Measurements from ENCODE around the gene SIRT3.
"Not testable (repeated sequence)": the region's sequence is repeated elsewhere in the genome, so short reads cannot be mapped to it uniquely, and the experiment has no call there.

Gene SIRT3

DNA sequence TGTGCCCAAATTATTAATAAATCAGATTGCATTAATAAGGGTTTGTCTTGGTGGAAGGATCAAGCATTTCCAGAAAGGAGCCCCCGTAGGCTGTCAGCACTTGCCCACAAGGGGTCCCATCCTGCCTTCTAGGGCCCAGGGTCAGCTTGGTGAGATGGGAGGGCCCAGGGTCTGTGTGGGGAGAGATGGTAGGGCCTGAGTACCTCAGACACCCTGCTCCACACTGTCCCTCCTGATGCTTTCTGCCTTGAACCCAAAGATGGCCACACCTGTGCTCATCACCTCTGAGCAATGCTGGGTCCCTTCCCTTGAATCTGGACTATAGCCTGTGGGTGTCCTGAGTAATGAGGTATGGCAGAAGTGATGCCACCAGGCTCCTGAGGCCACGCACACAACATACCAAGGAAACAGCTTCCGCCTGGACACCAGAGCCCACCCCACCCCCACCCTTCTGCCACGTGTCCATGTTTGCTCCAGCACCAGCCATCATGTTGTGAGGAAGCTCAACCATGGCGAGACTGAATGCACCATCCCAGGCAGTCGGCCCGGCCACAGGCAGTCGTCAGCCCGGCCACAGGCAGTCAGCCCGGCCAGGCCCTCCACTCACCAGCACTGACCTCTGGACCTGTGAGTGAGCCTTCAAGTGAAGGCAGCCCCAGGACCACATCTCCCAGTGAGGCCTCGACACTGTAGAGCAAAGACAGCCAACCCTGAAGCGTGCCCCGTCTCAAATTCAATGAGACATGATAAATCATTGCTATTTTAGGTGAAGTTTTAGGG, 35.7 kb downstream of the SIRT3 start:
- peak; percentile 52 for DNase-seq

DNA sequence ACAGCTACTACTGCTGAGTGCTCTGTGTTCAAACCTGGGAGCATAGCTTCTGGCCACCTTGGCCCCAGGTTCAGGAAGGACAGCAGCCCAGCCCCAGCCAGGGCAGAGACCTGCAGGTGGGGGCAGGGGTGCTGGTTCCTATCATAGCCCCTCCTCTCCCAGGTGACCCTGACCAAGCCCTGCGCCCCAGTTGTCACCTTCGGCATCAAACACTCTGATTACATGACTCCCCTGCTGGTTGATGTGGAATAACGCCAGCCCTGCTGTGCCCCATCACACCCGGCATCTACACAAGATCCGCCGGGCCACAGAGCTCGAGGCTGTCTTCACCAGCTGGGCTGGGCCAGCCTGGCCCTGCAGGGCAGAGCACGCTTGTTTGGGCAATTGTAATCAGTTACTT, 36.4 kb downstream of the SIRT3 start:
- DNase-seq: peak; percentile 50

DNA sequence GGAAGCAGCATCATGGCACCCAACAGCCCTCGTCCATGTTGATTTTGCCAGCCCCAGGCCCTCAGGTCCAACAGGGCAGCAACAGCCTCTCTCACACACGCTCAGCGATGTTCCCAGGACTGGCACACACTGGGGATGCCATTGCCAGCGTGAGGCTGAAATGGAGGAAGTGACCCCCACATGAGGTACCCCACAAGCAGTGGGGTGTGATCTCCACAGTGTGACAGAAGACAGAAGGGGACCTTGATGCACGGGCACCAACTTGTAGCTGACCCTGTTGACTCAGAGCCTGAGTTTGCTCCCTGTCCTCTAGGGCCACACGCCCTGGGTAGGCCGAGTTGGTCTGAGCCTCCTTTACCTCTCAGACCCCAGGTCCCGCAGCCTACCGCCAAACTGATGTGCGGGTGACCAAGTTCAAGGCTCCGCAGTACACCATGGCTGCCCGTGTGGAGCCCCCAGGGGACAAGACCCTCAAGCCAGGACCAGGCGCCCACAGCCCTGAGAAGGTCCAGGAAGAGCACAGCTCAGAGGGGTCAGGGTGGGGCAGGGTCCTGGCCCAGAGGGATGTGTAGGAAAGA, 37.0 kb downstream of the SIRT3 start:
- DNase-seq: peak; percentile 50

DNA sequence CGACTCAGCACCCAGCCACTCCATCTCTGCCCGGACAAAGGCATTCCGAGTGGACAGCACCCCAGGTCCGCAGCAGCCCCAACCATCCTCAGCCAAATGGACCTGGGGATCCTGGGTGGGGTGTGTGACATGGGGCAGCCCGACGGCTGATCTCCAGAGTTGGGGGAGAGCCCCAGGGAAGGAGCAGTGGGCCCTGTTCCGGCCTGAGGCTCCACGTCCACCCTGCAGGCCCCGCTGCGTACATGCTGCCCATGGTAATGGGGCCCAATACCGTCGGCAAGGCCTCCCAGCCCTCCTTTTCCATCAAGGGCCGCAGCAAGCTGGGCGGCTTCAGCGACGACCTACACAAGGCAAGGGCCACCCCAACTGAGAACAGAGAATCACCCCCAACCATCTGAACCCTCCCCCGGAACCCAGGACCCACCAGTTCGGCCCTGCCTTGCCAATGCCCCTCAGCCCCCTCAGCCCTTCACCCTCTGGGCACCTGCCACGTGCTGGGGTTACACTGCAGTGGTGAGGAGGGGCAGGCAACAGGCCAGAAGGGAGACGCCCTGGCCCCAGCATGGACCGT, 37.8 kb downstream of the SIRT3 start:
- no peak for DNase-seq

DNA sequence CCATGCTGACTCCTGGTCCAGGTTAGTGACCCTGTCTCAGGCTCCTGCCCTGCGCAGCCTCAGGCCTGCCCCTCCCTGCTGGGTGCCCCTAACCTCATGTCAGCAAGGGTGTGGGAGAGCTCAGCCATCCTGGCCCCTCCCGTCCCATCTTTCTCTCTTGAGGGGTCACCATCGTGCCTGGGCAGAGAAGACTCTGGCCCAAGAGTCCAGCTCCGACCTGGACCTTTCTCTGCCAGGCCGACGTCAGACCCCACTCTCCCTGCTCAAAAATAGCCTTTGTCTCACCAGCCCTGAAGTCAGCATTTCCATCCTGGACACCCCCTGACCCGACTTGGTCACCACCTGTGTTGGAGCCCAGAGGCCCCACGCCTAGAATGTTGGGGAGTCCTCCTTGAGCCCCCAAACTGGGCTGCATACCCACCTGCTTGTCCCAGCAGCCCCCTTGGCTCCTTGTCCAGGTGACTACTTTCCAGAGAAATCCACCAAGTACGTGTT, 38.4 kb downstream of the SIRT3 start:
- DNase-seq: peak; percentile 50

DNA sequence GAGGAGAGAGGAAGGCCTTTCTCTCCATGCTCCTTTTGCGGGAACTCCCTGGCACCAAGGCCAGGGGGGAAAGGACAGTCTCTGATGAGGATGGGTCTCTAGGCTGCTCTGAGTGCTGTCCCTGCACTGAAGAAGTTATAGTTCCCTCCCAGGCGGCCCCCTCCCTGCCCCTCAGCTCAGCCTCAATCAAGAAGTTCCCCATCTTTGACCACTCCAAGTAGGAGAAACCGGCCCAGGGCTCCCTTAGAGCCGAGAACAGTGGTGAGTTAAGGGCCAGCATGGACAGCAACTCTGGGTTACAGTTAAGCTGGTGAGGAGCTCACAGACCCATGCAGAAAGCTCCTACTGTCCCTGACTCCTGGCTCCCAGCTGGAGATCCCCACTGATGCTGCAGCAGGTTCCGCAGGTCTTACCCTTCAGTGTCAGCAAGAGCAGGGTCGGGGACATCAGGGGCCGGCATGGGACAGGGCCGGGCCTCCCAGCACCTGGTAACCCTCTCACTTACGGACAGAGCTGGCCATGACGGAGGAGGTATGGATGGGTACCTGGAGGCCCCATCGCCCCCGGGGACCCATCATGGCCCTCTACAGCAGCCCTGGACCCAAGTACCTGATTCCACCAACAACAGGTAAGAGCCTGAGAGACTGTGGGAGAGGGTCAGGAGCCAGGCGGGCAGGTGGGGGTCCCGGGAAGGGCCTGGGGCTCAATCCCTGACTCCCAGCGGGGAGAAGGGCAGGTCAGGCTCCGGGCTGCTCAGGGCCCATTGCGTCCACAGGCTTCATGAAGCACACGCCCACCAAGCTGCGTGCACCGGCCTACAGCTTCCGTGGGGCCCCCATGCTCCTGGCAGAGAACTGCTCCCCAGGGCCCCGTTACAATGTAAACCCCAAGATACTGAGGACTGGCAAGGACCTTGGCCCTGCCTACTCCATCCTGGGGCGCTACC, 39.1 kb downstream of the SIRT3 start:
- DNase-seq: peak; percentile 54

DNA sequence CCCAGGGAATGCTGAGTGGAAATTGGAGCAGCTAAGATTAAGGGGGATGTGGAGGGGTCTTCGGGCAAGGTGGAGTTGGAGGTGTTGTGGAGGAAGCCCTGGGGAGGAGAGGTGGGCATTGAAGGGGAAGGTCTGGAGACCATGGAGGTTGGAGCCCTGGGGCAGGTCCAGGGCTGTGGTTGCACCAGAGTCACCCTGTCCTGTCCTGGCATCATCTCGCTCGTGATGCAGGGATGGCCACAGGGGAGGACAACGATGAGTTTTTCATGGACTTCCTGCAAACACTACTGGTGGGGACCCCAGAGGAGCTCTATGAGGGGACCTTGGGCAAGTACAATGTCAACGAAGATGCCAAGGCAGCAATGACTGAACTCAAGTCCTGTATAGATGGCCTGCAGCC, 42.7 kb downstream of the SIRT3 start:
- DNase-seq: peak; percentile 55

DNA sequence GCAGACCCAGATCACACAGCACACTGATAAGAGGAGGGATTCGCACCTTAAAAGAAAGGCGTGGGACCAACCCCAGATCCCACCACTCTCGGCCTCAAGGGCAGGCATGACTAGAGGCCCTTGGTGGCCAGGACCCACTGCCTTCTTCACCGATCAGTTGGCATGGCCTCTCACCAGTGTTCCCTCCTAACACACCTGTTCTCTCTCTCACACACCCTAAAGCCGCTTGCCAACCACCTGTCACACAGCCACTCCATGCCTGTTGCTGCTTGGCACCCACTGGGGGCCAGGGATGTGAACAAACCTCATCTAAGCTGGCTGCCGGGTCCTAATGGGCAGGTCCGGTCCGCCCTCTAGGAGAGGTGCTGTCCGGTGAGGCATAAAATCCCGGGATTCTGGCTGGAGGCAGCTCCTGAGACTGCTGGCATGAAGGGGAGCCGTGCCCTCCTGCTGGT, 43.4 kb downstream of the SIRT3 start, which contains the start of gene SCGB1C1:
Gene SCGB1C1, plus strand, starts transcription at position 405 of the 455 bp plus-strand sequence. Its CDS starts 22 bp downstream, at position 427.
- not testable (repeated sequence) for DNase-seq

DNA sequence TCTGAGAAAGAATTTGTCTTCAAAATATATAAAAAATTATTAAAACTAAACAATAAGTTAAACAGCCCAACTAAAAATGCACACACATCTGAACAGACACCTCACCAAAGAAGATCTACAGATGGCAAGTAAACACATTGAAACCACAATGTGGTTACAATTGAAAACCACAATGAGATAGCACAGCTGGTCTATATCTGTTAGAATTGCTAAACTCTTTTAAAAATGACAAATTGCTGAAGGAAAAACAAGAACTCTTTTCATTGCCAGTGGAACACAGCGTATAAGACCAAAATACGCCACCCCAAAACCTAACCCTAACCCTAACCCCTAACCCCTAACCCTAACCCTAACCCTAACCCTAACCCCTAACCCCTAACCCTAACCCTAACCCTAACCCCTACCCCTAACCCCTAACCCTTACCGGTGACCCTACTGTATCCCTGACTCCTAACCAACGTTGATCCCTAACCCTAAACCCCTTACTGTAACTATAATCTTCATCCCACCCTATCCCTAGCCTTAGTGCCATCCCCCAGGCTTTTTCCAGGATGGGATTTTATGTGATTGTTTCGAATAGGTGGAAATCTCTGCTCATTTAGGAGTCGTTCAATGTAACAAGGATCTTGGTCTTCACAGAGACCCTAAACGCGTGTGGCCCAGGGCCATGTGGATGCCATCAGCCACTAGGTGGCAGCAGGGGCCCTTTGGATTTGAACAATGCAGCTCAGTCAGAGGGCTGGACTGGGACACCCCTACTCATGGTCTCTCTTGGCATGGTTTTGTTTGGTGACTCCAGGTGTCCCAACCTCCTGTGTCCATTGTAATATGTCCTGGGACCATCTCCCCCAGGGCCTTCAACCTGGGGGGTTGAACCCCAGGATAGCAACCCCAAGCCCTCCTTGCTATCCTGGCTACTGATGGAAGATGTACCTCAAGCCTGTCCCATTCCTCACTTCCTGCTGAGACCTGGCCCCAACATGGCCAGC, 44.4 kb downstream of the SIRT3 start:
- DNase-seq: peak; percentile 85

DNA sequence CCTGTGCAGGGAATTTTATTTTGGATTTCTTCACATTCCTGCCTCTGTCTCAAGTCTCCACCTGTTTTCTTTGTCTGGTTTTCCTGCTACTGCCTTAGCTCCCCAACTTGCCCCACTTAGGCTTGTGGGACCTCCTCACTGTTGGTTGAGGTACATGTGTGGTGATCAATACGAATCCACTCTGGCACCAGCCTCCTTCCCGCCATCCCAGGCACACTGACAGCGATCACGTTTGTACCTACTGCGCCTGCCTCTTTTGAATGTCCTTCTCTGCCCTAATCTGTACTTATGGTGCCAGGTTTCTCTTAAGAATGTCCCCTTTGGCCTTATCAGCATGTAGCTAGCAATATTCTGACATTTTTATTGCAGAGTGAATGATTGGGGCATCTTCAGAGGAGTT, 45.6 kb downstream of the SIRT3 start:
- DNase-seq: peak; percentile 54

DNA sequence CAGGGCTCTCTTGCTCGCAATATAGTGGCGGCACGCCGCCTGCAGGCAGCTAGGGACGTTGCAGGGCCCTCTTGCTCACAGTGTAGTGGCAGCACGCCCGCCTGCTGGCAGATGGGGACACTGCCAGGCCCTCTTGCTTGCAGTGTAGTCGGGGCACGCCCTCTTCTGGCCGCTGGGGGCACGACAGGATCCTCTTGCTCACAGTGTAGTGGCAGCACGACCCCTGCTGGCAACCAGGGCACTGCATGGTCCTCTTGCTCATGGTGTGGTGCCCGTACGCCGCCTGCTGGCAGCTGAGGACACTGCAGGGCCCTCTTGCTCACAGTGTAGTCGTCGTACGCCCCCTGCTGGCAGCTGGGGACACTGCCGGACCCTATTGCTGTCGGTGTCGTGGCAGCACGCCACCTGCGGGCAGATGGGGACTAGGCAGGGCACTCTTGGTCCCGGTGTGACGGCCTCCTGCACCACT, 46.3 kb downstream of the SIRT3 start:
- peak; percentile 63 for DNase-seq

DNA sequence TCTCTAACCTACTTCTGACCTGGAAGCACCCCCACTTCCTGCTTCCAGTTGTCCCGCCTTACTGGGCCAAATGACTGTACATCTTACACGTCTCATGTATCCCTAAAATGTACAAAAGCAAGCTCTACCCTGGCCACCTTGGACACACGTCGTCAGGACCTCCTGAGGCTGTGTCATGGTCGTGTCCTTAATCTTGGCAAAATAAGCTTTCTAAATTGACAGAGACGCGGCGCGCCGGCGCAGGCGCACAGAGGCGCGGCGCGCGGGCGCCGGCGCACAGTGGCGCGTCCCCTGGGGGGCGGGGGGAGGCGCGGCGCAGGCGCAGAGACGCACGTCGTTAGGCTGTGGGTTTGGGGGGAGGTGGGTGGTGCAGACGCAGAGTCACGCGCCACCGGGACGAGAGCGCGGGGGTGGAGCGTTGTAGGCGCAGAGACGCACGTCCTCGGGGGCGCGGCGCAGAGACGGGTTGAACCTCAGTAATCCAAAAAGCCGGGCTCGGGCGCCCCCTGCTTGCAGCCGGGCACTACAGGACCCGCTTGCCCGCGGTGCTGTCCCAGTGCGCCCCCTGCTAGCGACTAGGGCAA, 46.9 kb downstream of the SIRT3 start:
- not testable (repeated sequence) for DNase-seq

DNA sequence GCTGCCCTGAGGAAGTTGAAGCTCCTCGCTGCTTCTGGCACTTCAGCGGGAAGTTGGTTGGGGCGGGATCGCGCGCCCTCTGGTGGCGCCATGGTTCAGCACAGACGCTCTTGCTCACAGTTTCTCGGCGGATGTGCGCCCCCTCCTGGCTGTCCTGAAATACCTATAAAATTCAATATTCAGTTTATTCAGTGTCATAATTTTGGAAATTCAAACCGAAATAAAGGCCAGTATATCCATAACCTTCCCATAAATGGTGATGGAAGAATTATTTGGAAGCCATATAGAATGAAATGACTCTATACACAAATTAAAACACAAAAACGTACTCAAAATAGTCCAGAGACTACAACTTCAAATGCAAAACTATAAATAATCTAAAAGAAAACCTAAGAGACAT, 55.9 kb downstream of the SIRT3 start:
- not testable (repeated sequence) for DNase-seq
